CD8-positive, alpha-beta memory T cell (primary cell): ENCODE measurements around the gene RSPRY1. TPM values are rescaled to one million over a fixed set of nuclear protein-coding genes. Genes with fewer than 3 reads are reported as not detected.
"Not testable (repeated sequence)": the region's sequence is repeated elsewhere in the genome, so short reads cannot be mapped to it uniquely, and the experiment has no call there.

Experiments used
- CTCF ChIA-PET: fragments of 350-600 bp; sonication (Branson Sonifier 250); formaldehyde crosslinking; loops from one replicate; lab custom pipeline; 2021; ENCODE audit warnings: antibody characterized with exemption; lab: Charles Lee
- POLR2A ChIA-PET: fragments of 350-600 bp; sonication (Branson Sonifier 250); formaldehyde crosslinking; loops from one replicate; lab custom pipeline; 2021; ENCODE audit warnings: antibody characterized with exemption; lab: Charles Lee
- DNase-seq, 5 donors: peaks; one replicate each; pipeline versions ENCODE4 v3.0.0 to v3.0.0-alpha.2; 2020 to 2022; ENCODE audit warnings: mixed read lengths in 1 of 5
- H3K27ac ChIP-seq: one replicate; pipeline ENCODE4 v1.7.0; 2013; ENCODE audit warnings: low read depth, mild to moderate bottlenecking, low read length, moderate library complexity
- H3K27me3 ChIP-seq: 2 replicates; pipeline ENCODE4 v1.7.0; 2013; ENCODE audit warnings: low read length, mild to moderate bottlenecking; ENCODE audit not compliant: insufficient read depth, poor library complexity, severe bottlenecking
- H3K36me3 ChIP-seq: 2 replicates; pipeline ENCODE4 v1.7.0; 2013; ENCODE audit warnings: mild to moderate bottlenecking, low read length, moderate library complexity; ENCODE audit not compliant: insufficient read depth
- H3K4me1 ChIP-seq: 2 replicates; pipeline ENCODE4 v1.7.0; 2013; ENCODE audit warnings: mild to moderate bottlenecking, low read length, moderate library complexity; ENCODE audit not compliant: insufficient read depth
- H3K4me3 ChIP-seq: 2 replicates; pipeline ENCODE4 v1.7.0; 2013; ENCODE audit warnings: mild to moderate bottlenecking, low read length
- H3K9me3 ChIP-seq: 2 replicates; pipeline ENCODE4 v1.7.0; 2013; ENCODE audit warnings: mild to moderate bottlenecking, low read length
- H3K27ac Mint-ChIP-seq, 8 donors: one replicate each; pipeline ENCODE4 v1.8.0; 2020 to 2021; ENCODE audit warnings: mixed read lengths in 8 of 8, mild to moderate bottlenecking in 6 of 8, inconsistent platforms in 3 of 8, moderate library complexity in 3 of 8
- H3K27me3 Mint-ChIP-seq, 2 donors: one replicate each; pipeline ENCODE4 v1.8.0; 2020 to 2021; ENCODE audit warnings: mixed read lengths in 2 of 2, mild to moderate bottlenecking in 1 of 2, moderate library complexity in 1 of 2
- H3K36me3 Mint-ChIP-seq, 3 donors: one replicate each; pipeline ENCODE4 v1.8.0; 2020 to 2021; ENCODE audit warnings: mixed read lengths in 3 of 3, inconsistent platforms in 1 of 3, mild to moderate bottlenecking in 1 of 3
- H3K4me1 Mint-ChIP-seq, 3 donors: one replicate each; pipeline ENCODE4 v1.8.0; 2020 to 2021; ENCODE audit warnings: mixed read lengths in 3 of 3, inconsistent platforms in 1 of 3, mild to moderate bottlenecking in 1 of 3
- H3K4me3 Mint-ChIP-seq, 7 donors: one replicate each; pipeline ENCODE4 v1.8.0; 2020 to 2021; ENCODE audit warnings: mixed read lengths in 7 of 7, mild to moderate bottlenecking in 6 of 7, moderate library complexity in 4 of 7, inconsistent platforms in 2 of 7
- H3K9me3 Mint-ChIP-seq, 5 donors: one replicate each; pipeline ENCODE4 v1.8.0; 2020 to 2022; ENCODE audit warnings: mixed read lengths in 5 of 5, mild to moderate bottlenecking in 3 of 5, moderate library complexity in 2 of 5, inconsistent platforms in 1 of 5
- polyA plus RNA-seq: library from polyadenylated mRNA; unstranded; fragments of 300-500 nt; fragmentation: Illumina TruSeq; gene quantifications from one replicate; pipeline ENCODE4 v1.2.3, GENCODE V29; 2021
- total RNA-seq, 2 experiments: library from RNA; stranded (reverse); gene quantifications; one replicate each; pipeline ENCODE4 v1.2.3, GENCODE V29; 2021

RSPRY1 gene
- total and polyA plus RNA-seq, 3 experiments from 2014 or later, result 33.3 to 41.0 (median 36.6) TPM

- peaks cover 4% of the 10 kb centered on the region for H3K4me1 ChIP-seq
- Mint-ChIP-seq H3K4me1 (peaks cover 13 to 36% (median 30%) of the 10 kb centered on the region in 3 donors), H3K27ac (no peak overlapping the region), H3K27me3 (no peaks in the 10 kb centered on the region), H3K9me3 (no peaks in the 10 kb centered on the region), H3K4me3 (no peak overlapping the region), H3K36me3 (peaks cover 0 to 19% (median 6%) of the 10 kb centered on the region in 3 donors)
- H3K27ac ChIP-seq, result no peak overlapping the region
- CTCF ChIA-PET, result interaction anchor here (1.2 kb wide), 1 partner anchor 16 kb away, joined by 3 read pairs; no protein-coding TSS in a partner anchor
- no peak for DNase-seq
- H3K4me3 ChIP-seq, result no peak overlapping the region
- peaks cover 6% of the 10 kb centered on the region for H3K36me3 ChIP-seq
- POLR2A ChIA-PET, result no interaction called here
- no peaks in the 10 kb centered on the region for H3K9me3 ChIP-seq
- H3K27me3 ChIP-seq, result no peaks in the 10 kb centered on the region
Measured at GRCh38 chr16:57179215-57179828, 6.8 kb upstream of the RSPRY1 start.

- ChIA-PET POLR2A (no interaction called here), CTCF (interaction anchor here (2.2 kb wide), 1 partner anchor 91 kb away, joined by 8 read pairs; the partner anchor contains the start of gene CPNE2)
- H3K4me1 ChIP-seq, result peaks cover 21% of the 10 kb centered on the region
- peak overlapping the region; percentile 78 to 98 (median 94) for H3K4me3 Mint-ChIP-seq
- H3K36me3 Mint-ChIP-seq, result peaks cover 0 to 25% (median 0%) of the 10 kb centered on the region in 3 donors
- no peaks in the 10 kb centered on the region for H3K9me3 ChIP-seq
- H3K27me3 Mint-ChIP-seq, result peaks cover 0 to 3% of the 10 kb centered on the region in 2 donors
- no peaks in the 10 kb centered on the region for H3K36me3 ChIP-seq
- no peak overlapping the region for H3K4me3 ChIP-seq
- no peak for DNase-seq
- H3K4me1 Mint-ChIP-seq, result peaks cover 40 to 67% (median 54%) of the 10 kb centered on the region in 3 donors
- no peak overlapping the region for H3K27ac ChIP-seq
- H3K27ac Mint-ChIP-seq, result peak overlapping the region in 6 of 8 donors; percentile 25 to 76 (median 42)
- H3K27me3 ChIP-seq, result no peaks in the 10 kb centered on the region
- no peaks in the 10 kb centered on the region for H3K9me3 Mint-ChIP-seq
Measured at GRCh38 chr16:57184113-57184512, 2.0 kb upstream of the RSPRY1 start.

GRCh38 chr16:57184887-57185445 is 1.2 kb upstream of the RSPRY1 start:
- no peaks in the 10 kb centered on the region for H3K36me3 ChIP-seq
- H3K4me3 Mint-ChIP-seq, result peak overlapping the region; percentile 92 to 98 (median 94)
- ChIA-PET CTCF (interaction anchor here (1.1 to 2.2 kb wide), 3 partner anchors 92 to 108 kb away, joined by 4 to 8 read pairs (median 7); partner anchors contain the start of gene CPNE2), POLR2A (interaction anchor here (1.4 to 1.7 kb wide), 2 partner anchors 10 to 253 kb away, joined by 6 to 14 read pairs; partner anchors contain the start of gene HERPUD1)
- H3K9me3 Mint-ChIP-seq, result no peaks in the 10 kb centered on the region
- DNase-seq, result no peak
- peak overlapping the region; percentile 91 to 98 (median 95) for H3K27ac Mint-ChIP-seq
- H3K27me3 Mint-ChIP-seq, result peaks cover 0 to 3% of the 10 kb centered on the region in 2 donors
- H3K27ac ChIP-seq, result peak overlapping the region; percentile 78
- peaks cover 44 to 69% (median 58%) of the 10 kb centered on the region in 3 donors for H3K4me1 Mint-ChIP-seq
- H3K36me3 Mint-ChIP-seq, result peaks cover 0 to 29% (median 0%) of the 10 kb centered on the region in 3 donors
- peak overlapping the region; percentile 79 for H3K4me3 ChIP-seq
- peaks cover 21% of the 10 kb centered on the region for H3K4me1 ChIP-seq
- no peaks in the 10 kb centered on the region for H3K9me3 ChIP-seq
- H3K27me3 ChIP-seq, result no peaks in the 10 kb centered on the region

- H3K4me3 ChIP-seq, result peak overlapping the region; percentile 79
- peak in 3 of 5 donors; percentile 22 to 60 (median 43) for DNase-seq
- H3K36me3 ChIP-seq, result no peaks in the 10 kb centered on the region
- H3K27ac ChIP-seq, result peak overlapping the region; percentile 78
- peaks cover 21% of the 10 kb centered on the region for H3K4me1 ChIP-seq
- H3K27me3 ChIP-seq, result no peaks in the 10 kb centered on the region
- Mint-ChIP-seq H3K27me3 (peaks cover 0 to 3% of the 10 kb centered on the region in 2 donors), H3K4me1 (peaks cover 46 to 72% (median 60%) of the 10 kb centered on the region in 3 donors), H3K9me3 (no peaks in the 10 kb centered on the region), H3K27ac (peak overlapping the region; percentile 91 to 98 (median 95)), H3K36me3 (peaks cover 0 to 30% (median 0%) of the 10 kb centered on the region in 3 donors), H3K4me3 (peak overlapping the region; percentile 92 to 98 (median 94))
- ChIA-PET POLR2A (interaction anchor here (0.6 to 1.7 kb wide), 12 partner anchors 11 to 323 kb away, joined by 3 to 17 read pairs (median 4); partner anchors contain the start of genes HERPUD1 and NLRC5), CTCF (interaction anchor here (0.7 to 2.2 kb wide), 4 partner anchors 93 to 221 kb away, joined by 3 to 8 read pairs (median 6); partner anchors contain the start of gene CPNE2)
- no peaks in the 10 kb centered on the region for H3K9me3 ChIP-seq
Measured at GRCh38 chr16:57185446-57185944, 634 bp upstream of the RSPRY1 start.

- Mint-ChIP-seq H3K27me3 (peaks cover 0 to 3% of the 10 kb centered on the region in 2 donors), H3K4me1 (peaks cover 52 to 73% (median 63%) of the 10 kb centered on the region in 3 donors), H3K27ac (peak overlapping the region; percentile 91 to 98 (median 95)), H3K36me3 (peaks cover 0 to 29% (median 0%) of the 10 kb centered on the region in 3 donors), H3K9me3 (no peaks in the 10 kb centered on the region), H3K4me3 (peak overlapping the region; percentile 92 to 98 (median 94))
- Histone ChIP-seq H3K4me1 (peaks cover 21% of the 10 kb centered on the region), H3K27me3 (no peaks in the 10 kb centered on the region), H3K9me3 (no peaks in the 10 kb centered on the region), H3K27ac (peak overlapping the region; percentile 83), H3K36me3 (no peaks in the 10 kb centered on the region), H3K4me3 (peak overlapping the region; percentile 85)
- CTCF ChIA-PET, result no interaction called here
- DNase-seq, result peak in 4 of 5 donors; percentile 1 to 32 (median 6)
- POLR2A ChIA-PET, result interaction anchor here (0.8 to 1.7 kb wide), 2 partner anchors 46 to 103 kb away, joined by 3 to 4 read pairs; no protein-coding TSS in a partner anchor
Measured at GRCh38 chr16:57186872-57187854, 1.0 kb downstream of the RSPRY1 start.

GRCh38 chr16:57187902-57188710 is 2.0 kb downstream of the RSPRY1 start:
- peaks cover 52 to 72% (median 66%) of the 10 kb centered on the region in 3 donors for H3K4me1 Mint-ChIP-seq
- POLR2A ChIA-PET, CTCF ChIA-PET, H3K36me3 ChIP-seq, DNase-seq, H3K9me3 Mint-ChIP-seq, H3K9me3 ChIP-seq, H3K27me3 Mint-ChIP-seq, H3K27me3 ChIP-seq: not testable (repeated sequence)
- Histone ChIP-seq H3K4me1 (peaks cover 21% of the 10 kb centered on the region), H3K4me3 (peak overlapping the region; percentile 85), H3K27ac (peak overlapping the region; percentile 83)
- peak overlapping the region; percentile 58 to 98 (median 94) for H3K27ac Mint-ChIP-seq
- H3K36me3 Mint-ChIP-seq, result peaks cover 0 to 31% (median 0%) of the 10 kb centered on the region in 3 donors
- H3K4me3 Mint-ChIP-seq, result peak overlapping the region; percentile 92 to 98 (median 94)
